PC-3 (cell line): Measurements from ENCODE around the gene SLC47A1. TPM values are rescaled to one million over a fixed set of nuclear protein-coding genes. Genes with fewer than 3 reads are reported as not detected.

Experiments
- ATAC-seq: fragments of 200-7000 bp; cut with Tn5 transposase; 2 replicates; pipeline ENCODE4 v1.9.1; 2020; ENCODE audit warnings: mild to moderate bottlenecking, moderate library complexity
- BruUV-seq: library from RNA; stranded (reverse); fragments of 400-500 nt; replicated peaks from 2 replicates; lab custom pipeline; 2021; lab: Mats Ljungman, UMichigan
- CTCF ChIA-PET: fragments of 300-600 bp; sonication (Branson Sonifier 250); formaldehyde crosslinking; loops from one replicate; lab custom pipeline; 2022; ENCODE audit warnings: antibody characterized with exemption; lab: Charles Lee
- POLR2A ChIA-PET: fragments of 300-600 bp; sonication (Branson Sonifier 250); formaldehyde crosslinking; loops from one replicate; lab custom pipeline; 2022; ENCODE audit warnings: antibody characterized with exemption; ENCODE audit not compliant: unreplicated experiment; lab: Charles Lee
- DNase-seq: peaks from one replicate; pipeline ENCODE4 v3.0.0-alpha.2; 2015
- H2AFZ ChIP-seq: fragments of 300-600 bp; sonication (generic); 2 replicates; pipeline ENCODE4 v1.6.0; 2016; ENCODE audit warnings: antibody characterized with exemption, low read length
- H3F3A ChIP-seq: fragments of 300-600 bp; sonication (generic); one replicate; pipeline ENCODE4 v1.6.0; 2017; ENCODE audit warnings: antibody characterized with exemption, low read length, control low read depth, mild to moderate bottlenecking; ENCODE audit not compliant: unreplicated experiment
- H3K27ac ChIP-seq: fragments of 300-600 bp; sonication (generic); 2 replicates; pipeline ENCODE4 v1.5.1; 2016; ENCODE audit warnings: mild to moderate bottlenecking, low read length
- H3K27me3 ChIP-seq: fragments of 300-600 bp; sonication (generic); 2 replicates; pipeline ENCODE4 v1.6.1; 2016; ENCODE audit warnings: low read length, mixed read lengths
- H3K36me3 ChIP-seq: fragments of 300-600 bp; sonication (generic); 2 replicates; pipeline ENCODE4 v1.6.1; 2016; ENCODE audit warnings: low read depth, mixed run types, low read length, mixed read lengths
- H3K4me1 ChIP-seq: fragments of 300-600 bp; sonication (generic); 2 replicates; pipeline ENCODE4 v1.5.1; 2016; ENCODE audit warnings: low read length; ENCODE audit not compliant: insufficient read depth
- H3K4me2 ChIP-seq: fragments of 300-600 bp; sonication (generic); 2 replicates; pipeline ENCODE4 v1.6.0; 2016; ENCODE audit warnings: low read length
- H3K4me3 ChIP-seq: fragments of 300-600 bp; sonication (generic); 2 replicates; pipeline ENCODE4 v1.5.1; 2016; ENCODE audit warnings: mild to moderate bottlenecking, low read length, mixed read lengths
- H3K79me2 ChIP-seq: fragments of 300-600 bp; sonication (generic); 2 replicates; pipeline ENCODE4 v1.6.1; 2017; ENCODE audit warnings: low read length, mixed read lengths
- H3K9ac ChIP-seq: fragments of 300-600 bp; sonication (generic); 2 replicates; pipeline ENCODE4 v1.6.0; 2016; ENCODE audit warnings: mild to moderate bottlenecking, low read length
- H3K9me2 ChIP-seq: fragments of 300-600 bp; sonication (generic); replicated peaks from 2 replicates; pipeline ENCODE4 v1.6.1; 2016; ENCODE audit warnings: mixed run types, low read length, mixed read lengths
- H3K9me3 ChIP-seq: fragments of 300-600 bp; sonication (generic); 2 replicates; pipeline ENCODE4 v1.6.1; 2016; ENCODE audit warnings: low read length, mixed read lengths
- H4K20me1 ChIP-seq: fragments of 300-600 bp; sonication (generic); 2 replicates; pipeline ENCODE4 v1.6.1; 2016; ENCODE audit warnings: low read length, mixed read lengths
- CTCF ChIP-seq: fragments of 300-600 bp; sonication (generic); conservative IDR thresholded peaks from 2 replicates; pipeline ENCODE4 v1.5.1; 2017; ENCODE audit warnings: antibody characterized with exemption, low read depth, mild to moderate bottlenecking, low read length
- EZH2 ChIP-seq: fragments of 300-600 bp; sonication (generic); IDR thresholded peaks from one replicate; pipeline ENCODE4 v1.6.1; 2017; ENCODE audit warnings: antibody characterized with exemption, mild to moderate bottlenecking, low read length; ENCODE audit not compliant: unreplicated experiment
- EZH2phosphoT487 ChIP-seq: fragments of 300-600 bp; sonication (generic); IDR thresholded peaks from 2 replicates; pipeline ENCODE4 v1.6.1; 2018; ENCODE audit warnings: mild to moderate bottlenecking, antibody characterized with exemption, low read length, borderline replicate concordance
- intact Hi-C: fragments of 100-400 bp; cut with micrococcal nuclease; formaldehyde crosslinking; loops from 2 replicates; pipeline ENCODE4 v1.9.0; 2023
- total RNA-seq: library from RNA; depleted of rRNA; stranded (reverse); fragments of >200 nt; gene quantifications from 2 replicates; pipeline ENCODE4 v1.2.3, GENCODE V29; 2014

SLC47A1 gene
- total RNA-seq, 1 experiment from 2014 or later, result 0.15 TPM

DNA sequence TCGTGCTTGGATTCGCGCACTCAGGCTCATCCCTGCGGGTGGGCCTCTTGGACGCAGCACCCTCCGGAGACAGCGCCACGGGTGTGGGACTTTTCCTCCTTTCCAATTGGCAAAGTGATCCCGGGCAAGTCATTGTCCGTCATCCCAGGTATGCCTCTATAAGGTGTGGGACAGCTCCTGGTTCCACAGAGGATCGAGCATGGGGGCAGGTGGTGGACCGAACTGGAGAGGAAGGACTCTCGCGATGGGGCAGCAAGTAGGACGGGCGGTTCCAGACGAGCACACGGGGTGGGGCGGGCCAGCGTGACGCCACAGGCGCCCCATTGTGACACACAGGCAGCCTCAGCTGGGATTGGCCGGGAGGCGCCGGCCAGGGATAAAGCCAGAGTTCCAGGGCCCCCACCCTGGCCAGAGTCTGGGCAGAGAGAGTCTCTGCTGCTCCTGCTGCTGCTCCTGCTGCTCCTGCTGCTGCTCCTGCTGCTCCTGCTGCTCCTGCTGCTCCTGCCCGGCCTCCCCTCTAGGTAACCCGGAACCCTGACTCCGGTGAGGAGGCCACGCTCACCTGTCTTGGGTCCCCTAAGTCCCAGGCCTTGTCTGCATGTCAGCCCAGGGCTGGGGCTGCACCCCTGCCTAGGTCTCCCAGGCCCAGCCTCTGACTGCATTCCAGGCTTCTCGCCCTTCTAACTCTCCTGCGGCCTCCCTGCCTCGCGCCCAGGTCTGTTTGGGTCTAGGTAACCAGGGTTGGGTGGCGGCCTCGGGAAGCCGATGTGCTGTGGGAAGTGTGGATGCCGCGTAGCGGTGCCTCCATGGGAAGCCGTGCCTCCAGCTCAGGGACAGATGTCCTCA, 38.5 kb upstream of the SLC47A1 start:
- no peak for ATAC-seq

GRCh38 chr17:19495828-19496528, 37.7 kb upstream of the SLC47A1 start:
- Histone ChIP-seq H3K9ac (no peak overlapping the region), H2AFZ (no peak overlapping the region), H3K27ac (no peak overlapping the region), H3K4me2 (no peak overlapping the region), H3K79me2 (no peaks in the 10 kb centered on the region), H3K9me2 (no peaks in the 10 kb centered on the region), H4K20me1 (no peaks in the 10 kb centered on the region), H3K36me3 (no peaks in the 10 kb centered on the region), H3F3A (no peaks in the 10 kb centered on the region), H3K9me3 (no peaks in the 10 kb centered on the region), H3K4me1 (no peaks in the 10 kb centered on the region), H3K4me3 (no peak overlapping the region), H3K27me3 (peaks cover 4% of the 10 kb centered on the region; the same call in 1 of the 2 replicates)
- ChIA-PET POLR2A (no interaction called here), CTCF (no interaction called here)
- intact Hi-C loops, result no loop called here
- ATAC-seq, result no peak
- TF ChIP-seq CTCF (no peak), EZH2 (no peak), EZH2phosphoT487 (no peak)
- no peak for DNase-seq
- BruUV-seq, result no TSS peak

More for the DNA sequence above, 38.5 kb upstream of the SLC47A1 start:
- no peaks in the 10 kb centered on the region for H4K20me1 ChIP-seq
- ChIA-PET POLR2A (no interaction called here), CTCF (no interaction called here)
- no peak overlapping the region for H3K4me3 ChIP-seq
- H3K9me2 ChIP-seq, result no peaks in the 10 kb centered on the region
- no peaks in the 10 kb centered on the region for H3F3A ChIP-seq
- no peaks in the 10 kb centered on the region for H3K79me2 ChIP-seq
- H2AFZ ChIP-seq, result no peak overlapping the region
- no peak overlapping the region for H3K4me2 ChIP-seq
- H3K27ac ChIP-seq, result no peak overlapping the region
- intact Hi-C loops, result no loop called here
- H3K9ac ChIP-seq, result no peak overlapping the region
- no peaks in the 10 kb centered on the region for H3K9me3 ChIP-seq
- H3K4me1 ChIP-seq, result no peaks in the 10 kb centered on the region
- no TSS peak for BruUV-seq
- no peaks in the 10 kb centered on the region for H3K27me3 ChIP-seq
- TF ChIP-seq EZH2phosphoT487 (no peak), EZH2 (no peak), CTCF (no peak)
- H3K36me3 ChIP-seq, result no peaks in the 10 kb centered on the region
- DNase-seq, result no peak
